Measurements from ENCODE around the gene CCDC33. TPM values are rescaled to one million over a fixed set of nuclear protein-coding genes. Genes with fewer than 3 reads are reported as not detected.

The CCDC33 gene
- total RNA-seq, 2 experiments from 2014 or later, result not detected

DNA sequence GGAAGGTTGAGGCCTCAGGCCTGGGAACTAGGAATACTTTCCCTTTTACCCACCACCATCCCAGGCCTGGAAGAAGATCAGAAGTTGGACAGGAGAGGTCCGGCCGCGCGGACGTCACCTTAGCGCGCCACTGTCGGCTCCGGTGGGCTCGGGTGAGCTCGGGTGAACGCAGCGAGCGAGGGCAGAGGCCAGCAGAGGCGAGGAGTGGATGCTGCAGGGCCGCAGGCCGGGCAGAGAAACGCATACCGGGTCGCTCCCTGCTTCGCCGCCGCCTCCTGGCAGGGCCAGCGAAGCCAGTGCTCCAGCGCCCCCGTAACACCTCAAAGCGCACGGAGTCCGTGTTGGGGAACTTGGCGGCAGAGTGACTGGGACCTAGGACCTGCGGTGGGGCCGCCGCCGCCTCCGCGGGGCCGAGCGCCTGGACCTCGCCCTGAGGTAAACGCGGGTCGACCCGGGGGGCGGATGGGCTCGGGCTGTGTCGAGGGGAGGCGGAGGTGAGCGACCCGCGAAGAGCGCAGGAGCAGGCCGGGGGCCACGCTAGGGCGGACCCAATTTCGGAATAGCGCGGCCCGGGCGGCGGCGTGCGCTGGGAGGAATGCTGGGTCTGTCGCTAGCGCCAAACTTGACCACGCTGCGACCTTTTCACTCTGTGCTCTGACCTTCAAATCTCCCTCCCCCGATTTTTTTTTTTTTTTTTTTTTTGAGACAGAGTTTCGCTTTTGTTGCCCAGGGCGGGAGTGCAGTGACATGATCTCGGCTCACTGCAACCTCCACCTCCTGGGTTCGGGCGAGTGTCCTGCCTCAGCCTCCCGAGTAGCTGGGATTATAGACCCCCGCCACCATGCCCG is 129.7 kb downstream of the CCDC33 start:
- Mint-ChIP-seq H3K4me3 (peak overlapping the region; percentile 29), H3K27ac (no peak overlapping the region), H3K27me3 (peaks cover 77% of the 10 kb centered on the region), H3K36me3 (ENCODE audit: low read depth) (no peaks in the 10 kb centered on the region), H3K9me3 (no peaks in the 10 kb centered on the region), H3K4me1 (peaks cover 5% of the 10 kb centered on the region)
- no peak for DNase-seq
- ChIA-PET CTCF (interaction anchor here (0.6 to 1.9 kb wide), 3 partner anchors 10 to 403 kb away, joined by 4 to 6 read pairs (median 5); no protein-coding TSS in a partner anchor), POLR2A (interaction anchor here (0.7 kb wide), 1 partner anchor 119 kb away, joined by 4 read pairs; no protein-coding TSS in a partner anchor)

DNA sequence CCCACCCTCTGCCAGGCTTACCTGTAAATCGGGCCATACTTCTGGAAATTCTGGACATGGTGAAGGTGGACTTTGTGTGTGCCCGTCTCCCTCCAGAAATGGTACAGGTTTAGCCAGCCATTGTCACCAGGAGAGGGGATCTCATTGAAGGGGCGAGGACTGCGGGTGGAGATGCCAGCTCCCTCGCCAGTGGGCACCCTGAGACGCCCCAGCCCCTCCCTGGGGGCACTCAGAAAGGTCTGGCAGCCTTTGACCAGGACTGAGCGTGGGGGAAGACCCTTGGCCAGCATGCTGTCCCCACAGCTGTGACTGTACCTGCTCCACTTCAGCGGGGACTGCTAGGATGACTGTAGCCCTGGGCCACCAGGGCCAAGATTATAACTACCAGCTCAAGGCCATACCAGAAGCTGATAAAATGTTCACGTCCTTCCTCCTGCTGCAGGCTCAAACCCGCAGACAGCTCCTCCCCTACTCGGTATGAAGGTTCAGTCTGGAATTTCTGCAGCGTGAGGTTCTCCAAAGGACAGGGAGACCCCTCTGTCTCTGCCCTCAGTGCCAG is 131.2 kb downstream of the CCDC33 start, which contains the start of gene CYP11A1:
CYP11A1 (minus strand) TSS at position 351 of the 559 bp plus-strand sequence; CDS start at position 290, 61 bp downstream.
- no peak for DNase-seq
- ChIA-PET POLR2A (no interaction called here), CTCF (interaction anchor here (1.6 to 1.9 kb wide), 2 partner anchors 9 to 15 kb away, joined by 4 to 6 read pairs; no protein-coding TSS in a partner anchor)
- no peak within 1 kb of the TSS for H3K4me3 Mint-ChIP-seq
- H3K27ac Mint-ChIP-seq, result no peak within 1 kb of the TSS
- no peaks in the 10 kb centered on the region for H3K36me3 Mint-ChIP-seq (ENCODE audit: low read depth)
- peaks cover 81% of the 10 kb centered on the region for H3K27me3 Mint-ChIP-seq
- H3K4me1 Mint-ChIP-seq, result peaks cover 5% of the 10 kb centered on the region
- no peaks in the 10 kb centered on the region for H3K9me3 Mint-ChIP-seq

GRCh38 chr15:74368121-74368520 is 132.0 kb downstream of the CCDC33 start:
- peaks cover 76% of the 10 kb centered on the region for H3K27me3 Mint-ChIP-seq
- POLR2A ChIA-PET, result no interaction called here
- no peaks in the 10 kb centered on the region for H3K9me3 Mint-ChIP-seq

DNA sequence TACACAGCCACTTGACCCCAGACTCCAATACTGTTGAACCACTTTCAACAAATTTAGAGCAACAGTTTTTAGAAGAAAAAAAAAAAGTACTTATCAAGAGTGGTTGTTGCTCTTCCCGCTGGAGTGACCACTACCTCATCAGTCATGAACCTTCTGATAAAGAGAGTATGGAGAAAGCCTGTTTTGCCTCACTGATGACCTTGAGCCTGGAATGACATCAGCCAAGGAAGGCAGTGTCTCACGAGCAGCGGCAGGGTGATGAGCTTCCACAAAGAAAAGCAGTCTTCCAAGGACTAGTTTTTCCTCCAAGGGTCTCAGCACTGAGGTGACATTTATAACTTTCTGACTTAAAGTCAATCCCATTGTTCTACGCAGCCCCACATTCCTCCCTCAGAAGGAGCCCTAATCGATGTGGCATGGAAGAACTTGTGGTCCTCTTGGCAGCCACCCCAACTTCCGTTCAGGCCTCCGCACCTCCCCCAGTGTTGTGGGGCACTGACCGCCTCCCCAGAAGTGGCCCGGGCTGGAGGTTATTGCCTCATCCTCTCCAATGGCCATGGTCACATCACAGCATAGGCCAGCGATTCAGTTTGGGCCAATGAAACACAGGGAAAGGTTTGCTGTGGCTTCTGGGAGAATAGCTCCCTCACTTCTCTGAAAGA is 133.1 kb downstream of the CCDC33 start:
- POLR2A ChIA-PET, result no interaction called here
- Mint-ChIP-seq H3K9me3 (no peaks in the 10 kb centered on the region), H3K4me1 (peaks cover 9% of the 10 kb centered on the region), H3K27me3 (peaks cover 71% of the 10 kb centered on the region), H3K4me3 (no peak overlapping the region), H3K36me3 (ENCODE audit: low read depth) (no peaks in the 10 kb centered on the region), H3K27ac (no peak overlapping the region)
- CTCF ChIA-PET, result interaction anchor here (1.6 kb wide), 1 partner anchor 70 kb away, joined by 4 read pairs; no protein-coding TSS in a partner anchor
- no peak for DNase-seq

More at GRCh38 chr15:74368121-74368520, 132.0 kb downstream of the CCDC33 start:
- Mint-ChIP-seq H3K4me3 (no peak overlapping the region), H3K36me3 (ENCODE audit: low read depth) (no peaks in the 10 kb centered on the region), H3K27ac (no peak overlapping the region), H3K4me1 (peaks cover 5% of the 10 kb centered on the region)
- CTCF ChIA-PET, result interaction anchor here (1.6 kb wide), 1 partner anchor 14 kb away, joined by 4 read pairs; no protein-coding TSS in a partner anchor
- no peak for DNase-seq

DNA sequence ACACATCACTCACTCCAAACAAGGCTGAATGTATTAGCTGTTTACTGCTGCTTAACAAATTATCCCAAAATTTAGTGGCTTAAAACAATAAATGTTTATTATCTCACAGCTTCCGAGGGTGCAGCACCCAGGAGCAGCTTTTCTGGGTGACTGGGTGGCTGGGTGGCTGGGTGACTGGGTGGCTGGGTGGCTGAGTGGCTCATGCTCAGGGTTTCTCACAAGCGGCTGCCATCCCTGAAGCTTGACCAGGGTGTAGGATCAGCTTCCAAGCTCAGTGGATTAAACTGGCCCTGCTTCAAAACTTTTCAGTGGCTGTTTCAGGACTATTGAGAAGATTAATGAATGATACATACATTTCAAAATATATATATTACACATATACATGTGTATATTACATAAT is 133.6 kb downstream of the CCDC33 start:
- Mint-ChIP-seq H3K4me3 (no peak overlapping the region), H3K9me3 (no peaks in the 10 kb centered on the region), H3K27ac (no peak overlapping the region), H3K36me3 (ENCODE audit: low read depth) (no peaks in the 10 kb centered on the region), H3K4me1 (peaks cover 14% of the 10 kb centered on the region), H3K27me3 (peaks cover 66% of the 10 kb centered on the region)
- ChIA-PET POLR2A (no interaction called here), CTCF (interaction anchor here (1.6 kb wide), 1 partner anchor 70 kb away, joined by 4 read pairs; no protein-coding TSS in a partner anchor)
- no peak for DNase-seq

GRCh38 chr15:74370471-74370870 is 134.3 kb downstream of the CCDC33 start:
- CTCF ChIA-PET, result interaction anchor here (1.6 kb wide), 1 partner anchor 69 kb away, joined by 4 read pairs; no protein-coding TSS in a partner anchor
- no peak for DNase-seq
- no peaks in the 10 kb centered on the region for H3K9me3 Mint-ChIP-seq
- peaks cover 17% of the 10 kb centered on the region for H3K4me1 Mint-ChIP-seq
- H3K27me3 Mint-ChIP-seq, result peaks cover 59% of the 10 kb centered on the region
- no peaks in the 10 kb centered on the region for H3K36me3 Mint-ChIP-seq (ENCODE audit: low read depth)
- POLR2A ChIA-PET, result no interaction called here
- no peak overlapping the region for H3K27ac Mint-ChIP-seq
- no peak overlapping the region for H3K4me3 Mint-ChIP-seq

- POLR2A ChIA-PET, result interaction anchor here (1.4 kb wide), 1 partner anchor 172 kb away, joined by 3 read pairs; no protein-coding TSS in a partner anchor
- H3K9me3 Mint-ChIP-seq, result no peaks in the 10 kb centered on the region
- H3K4me3 Mint-ChIP-seq, result peak overlapping the region; percentile 77
- H3K27ac Mint-ChIP-seq, result no peak overlapping the region
- H3K4me1 Mint-ChIP-seq, result peaks cover 17% of the 10 kb centered on the region
- no peaks in the 10 kb centered on the region for H3K36me3 Mint-ChIP-seq (ENCODE audit: low read depth)
- DNase-seq, result no peak
- CTCF ChIA-PET, result interaction anchor here (1.1 to 4.6 kb wide), 9 partner anchors 11 to 261 kb away, joined by 3 to 33 read pairs (median 5); partner anchors contain the start of gene UBL7
- peaks cover 39% of the 10 kb centered on the region for H3K27me3 Mint-ChIP-seq
Measured at GRCh38 chr15:74373056-74373650, 137.0 kb downstream of the CCDC33 start.

GRCh38 chr15:74373731-74374647 is 137.9 kb downstream of the CCDC33 start:
- CTCF ChIA-PET, result interaction anchor here (0.7 to 4.6 kb wide), 18 partner anchors 10 to 260 kb away, joined by 3 to 33 read pairs (median 5); partner anchors contain the start of genes SEMA7A and UBL7
- H3K9me3 Mint-ChIP-seq, result no peaks in the 10 kb centered on the region
- H3K4me3 Mint-ChIP-seq, result peak overlapping the region; percentile 77
- H3K36me3 Mint-ChIP-seq (ENCODE audit: low read depth), result no peaks in the 10 kb centered on the region
- DNase-seq, result peak; percentile 96
- H3K27ac Mint-ChIP-seq, result peak overlapping the region; percentile 63
- peaks cover 31% of the 10 kb centered on the region for H3K27me3 Mint-ChIP-seq
- POLR2A ChIA-PET, result interaction anchor here (0.7 to 1.8 kb wide), 6 partner anchors 11 to 414 kb away, joined by 3 to 7 read pairs (median 4); partner anchors contain the start of genes CLK3 and UBL7
- H3K4me1 Mint-ChIP-seq, result peaks cover 21% of the 10 kb centered on the region

GRCh38 chr15:74374648-74375302 is 138.6 kb downstream of the CCDC33 start:
- Mint-ChIP-seq H3K9me3 (no peaks in the 10 kb centered on the region), H3K4me1 (peaks cover 26% of the 10 kb centered on the region), H3K4me3 (peak overlapping the region; percentile 77), H3K36me3 (ENCODE audit: low read depth) (no peaks in the 10 kb centered on the region), H3K27ac (no peak overlapping the region), H3K27me3 (peaks cover 26% of the 10 kb centered on the region)
- CTCF ChIA-PET, result interaction anchor here (0.8 to 4.6 kb wide), 15 partner anchors 10 to 259 kb away, joined by 3 to 33 read pairs (median 6); partner anchors contain the start of genes ARID3B and SEMA7A
- POLR2A ChIA-PET, result interaction anchor here (0.7 to 1.8 kb wide), 7 partner anchors 9 to 413 kb away, joined by 3 to 7 read pairs (median 5); partner anchors contain the start of genes CLK3 and UBL7
- no peak for DNase-seq

DNA sequence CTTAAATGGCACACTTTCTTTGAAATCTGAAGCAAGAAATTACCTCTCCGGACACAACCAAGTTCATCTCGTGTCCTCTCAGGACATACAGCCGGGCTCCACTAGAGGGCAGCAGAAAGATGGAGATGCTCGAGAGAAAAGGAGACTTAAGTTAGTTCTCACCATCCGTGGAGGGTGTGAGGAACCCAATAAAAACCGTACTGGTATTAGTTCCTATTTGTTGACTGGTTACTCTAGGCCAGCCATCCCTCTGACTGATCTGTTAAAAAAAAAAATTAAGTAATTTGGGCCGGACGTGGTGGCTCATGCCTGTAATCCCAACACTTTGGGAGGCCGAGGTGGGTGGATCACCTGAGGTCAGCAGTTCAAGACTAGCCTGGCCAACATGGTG is 139.2 kb downstream of the CCDC33 start:
- peak; percentile 87 for DNase-seq
- peaks cover 26% of the 10 kb centered on the region for H3K4me1 Mint-ChIP-seq
- H3K27me3 Mint-ChIP-seq, result peaks cover 23% of the 10 kb centered on the region
- H3K4me3 Mint-ChIP-seq, result peak overlapping the region; percentile 59
- H3K27ac Mint-ChIP-seq, result no peak overlapping the region
- CTCF ChIA-PET, result interaction anchor here (0.9 to 4.6 kb wide), 18 partner anchors 8 to 256 kb away, joined by 3 to 33 read pairs (median 5); partner anchors contain the start of genes ARID3B, CYP11A1 and SEMA7A
- no peaks in the 10 kb centered on the region for H3K36me3 Mint-ChIP-seq (ENCODE audit: low read depth)
- no peaks in the 10 kb centered on the region for H3K9me3 Mint-ChIP-seq
- POLR2A ChIA-PET, result interaction anchor here (1.5 to 1.8 kb wide), 3 partner anchors 9 to 86 kb away, joined by 6 to 7 read pairs (median 6); partner anchors contain the start of gene UBL7

- no peak for DNase-seq
- CTCF ChIA-PET, result interaction anchor here (0.7 to 4.6 kb wide), 17 partner anchors 8 to 255 kb away, joined by 3 to 33 read pairs (median 4); partner anchors contain the start of genes CYP11A1 and SEMA7A
- H3K27me3 Mint-ChIP-seq, result peaks cover 15% of the 10 kb centered on the region
- no peaks in the 10 kb centered on the region for H3K9me3 Mint-ChIP-seq
- POLR2A ChIA-PET, result interaction anchor here (0.6 to 1.5 kb wide), 3 partner anchors 8 to 257 kb away, joined by 3 to 6 read pairs (median 3); no protein-coding TSS in a partner anchor
- no peak overlapping the region for H3K4me3 Mint-ChIP-seq
- no peak overlapping the region for H3K27ac Mint-ChIP-seq
- H3K4me1 Mint-ChIP-seq, result peaks cover 30% of the 10 kb centered on the region
- H3K36me3 Mint-ChIP-seq (ENCODE audit: low read depth), result no peaks in the 10 kb centered on the region
Measured at GRCh38 chr15:74376226-74376625, 140.1 kb downstream of the CCDC33 start.

Measured in activated CD4-positive, alpha-beta memory T cell treated with anti-CD3 and anti-CD28 coated beads, Interleukin-2, amount 10 ng/mL, durations not matched to agents 7 days and 5 days (primary cell).